Measurements from ENCODE around the gene A4GALT. TPM values are rescaled to one million over a fixed set of nuclear protein-coding genes. Genes with fewer than 3 reads are reported as not detected.

Gene A4GALT
- total RNA-seq, 1 donor from 2014 or later = 16.9 TPM

DNA sequence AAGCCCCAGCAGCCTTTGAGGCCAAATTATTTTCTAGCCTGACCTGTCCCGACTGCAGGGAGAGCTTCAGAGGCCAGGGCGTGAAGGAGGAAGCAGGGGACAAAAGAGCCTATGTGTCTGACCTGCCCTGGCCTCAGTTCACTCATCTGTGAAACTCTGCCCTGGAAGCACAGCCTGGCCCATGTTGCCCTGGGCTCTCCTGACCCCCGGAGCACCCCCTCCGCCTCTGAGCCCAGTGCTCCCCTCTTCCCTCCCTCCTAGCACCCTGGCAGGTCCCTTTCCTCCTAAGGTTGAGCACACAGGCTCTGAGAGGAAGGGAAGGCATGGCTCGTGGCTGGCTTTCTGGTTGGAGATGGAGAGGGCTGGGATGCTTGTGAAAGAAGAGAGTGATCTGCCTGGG, 3.4 kb upstream of the A4GALT start:
- ChIA-PET POLR2A (no interaction called here), CTCF (no interaction called here)

DNA sequence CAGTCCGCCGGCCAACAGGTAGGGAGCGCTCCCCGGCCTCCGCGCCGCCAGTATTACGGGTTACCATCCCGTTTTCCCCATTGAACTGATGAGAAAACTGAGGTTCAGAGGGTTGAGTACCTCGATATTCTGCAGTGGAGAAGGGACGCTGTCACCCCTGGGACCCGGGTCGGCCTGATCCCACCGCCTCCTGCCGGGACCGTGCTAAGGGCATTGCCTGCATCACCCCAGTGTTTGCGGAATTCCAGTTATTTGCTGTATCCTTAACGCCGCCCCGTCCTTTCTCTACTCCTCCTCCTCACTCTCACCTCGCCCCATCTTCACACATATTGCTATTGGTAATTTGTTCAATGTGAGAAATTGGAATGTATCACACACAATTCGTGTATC, 370 bp upstream of the A4GALT start:
- intact Hi-C loops (cut with micrococcal nuclease) = loop anchor here (10.0 kb wide), 1 partner anchor 54 kb away; no protein-coding TSS in a partner anchor
- peaks cover 1% of the 10 kb centered on the region for H3K36me3 Mint-ChIP-seq (ENCODE audit: low read depth)
- POLR2A ChIA-PET = interaction anchor here (0.6 kb wide), 1 partner anchor 64 kb away, joined by 4 read pairs; no protein-coding TSS in a partner anchor
- no peak for DNase-seq
- H3K4me3 Mint-ChIP-seq = peak overlapping the region; percentile 78
- CTCF ChIA-PET = no interaction called here
- no peak for TF ChIP-seq CTCF (IDR thresholded peaks at IDR 0.05)
- peaks cover 45% of the 10 kb centered on the region for H3K4me1 Mint-ChIP-seq
- ATAC-seq (ENCODE audit: low read depth) = no peak
- H3K9me3 Mint-ChIP-seq = no peaks in the 10 kb centered on the region
- H3K27me3 Mint-ChIP-seq = peaks cover 30% of the 10 kb centered on the region
- no peak overlapping the region for H3K27ac Mint-ChIP-seq

More for the DNA sequence above, 3.4 kb upstream of the A4GALT start:
- DNase-seq (no peak), ATAC-seq (ENCODE audit: low read depth) (no peak)
- H3K4me1 Mint-ChIP-seq = peaks cover 25% of the 10 kb centered on the region
- intact Hi-C loops (cut with micrococcal nuclease) = loop anchor here (10.0 kb wide), 1 partner anchor 51 kb away; no protein-coding TSS in a partner anchor
- no peak overlapping the region for H3K4me3 Mint-ChIP-seq
- peaks cover 1% of the 10 kb centered on the region for H3K36me3 Mint-ChIP-seq (ENCODE audit: low read depth)
- no peak for TF ChIP-seq CTCF (IDR thresholded peaks at IDR 0.05)
- no peaks in the 10 kb centered on the region for H3K9me3 Mint-ChIP-seq
- no peak overlapping the region for H3K27ac Mint-ChIP-seq
- peaks cover 30% of the 10 kb centered on the region for H3K27me3 Mint-ChIP-seq

DNA sequence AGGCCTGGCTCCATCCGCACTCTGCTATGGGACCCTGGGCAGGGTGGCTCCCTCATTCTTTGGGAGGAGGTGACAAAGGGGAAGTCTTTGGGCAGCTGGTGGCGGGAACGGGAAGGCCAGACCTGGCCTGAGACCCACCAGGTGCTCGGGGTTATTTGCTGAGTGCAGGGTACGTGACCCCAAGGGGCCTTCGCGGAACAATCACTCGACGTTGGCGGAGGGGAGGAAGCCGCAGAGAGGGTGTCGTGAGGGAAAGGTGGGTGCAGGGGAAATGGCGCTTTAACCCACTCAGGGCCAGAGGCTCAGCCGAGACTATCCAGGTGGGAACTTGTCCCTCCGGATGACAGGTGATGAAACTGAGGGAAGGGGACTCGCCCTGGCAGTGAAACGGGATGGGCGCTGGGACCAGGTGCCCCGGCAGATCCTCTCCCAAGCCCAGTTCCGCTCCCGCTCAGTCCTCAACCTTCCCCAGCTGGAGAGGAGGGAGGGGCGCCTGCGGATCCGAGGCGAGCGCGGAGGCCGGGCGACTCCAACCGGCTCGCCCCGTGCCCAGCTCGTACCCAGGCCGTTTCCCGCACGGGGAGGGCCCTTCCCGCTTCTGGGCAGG, 911 bp downstream of the A4GALT start:
- POLR2A ChIA-PET = interaction anchor here (0.6 to 1.7 kb wide), 3 partner anchors 8 to 104 kb away, joined by 3 to 4 read pairs (median 3); no protein-coding TSS in a partner anchor
- CTCF ChIA-PET = no interaction called here
- intact Hi-C loops (cut with micrococcal nuclease) = loop anchor here (2.0 to 10.0 kb wide), 2 partner anchors 55 kb away; no protein-coding TSS in a partner anchor
- peaks cover 49% of the 10 kb centered on the region for H3K4me1 Mint-ChIP-seq
- H3K9me3 Mint-ChIP-seq = no peaks in the 10 kb centered on the region
- TF ChIP-seq CTCF (IDR thresholded peaks at IDR 0.05) = no peak
- DNase-seq (no peak), ATAC-seq (ENCODE audit: low read depth) (peak; percentile 16)
- peaks cover 1% of the 10 kb centered on the region for H3K36me3 Mint-ChIP-seq (ENCODE audit: low read depth)
- H3K27ac Mint-ChIP-seq = peak overlapping the region; percentile 54
- H3K27me3 Mint-ChIP-seq = peaks cover 28% of the 10 kb centered on the region
- H3K4me3 Mint-ChIP-seq = peak overlapping the region; percentile 80

DNA sequence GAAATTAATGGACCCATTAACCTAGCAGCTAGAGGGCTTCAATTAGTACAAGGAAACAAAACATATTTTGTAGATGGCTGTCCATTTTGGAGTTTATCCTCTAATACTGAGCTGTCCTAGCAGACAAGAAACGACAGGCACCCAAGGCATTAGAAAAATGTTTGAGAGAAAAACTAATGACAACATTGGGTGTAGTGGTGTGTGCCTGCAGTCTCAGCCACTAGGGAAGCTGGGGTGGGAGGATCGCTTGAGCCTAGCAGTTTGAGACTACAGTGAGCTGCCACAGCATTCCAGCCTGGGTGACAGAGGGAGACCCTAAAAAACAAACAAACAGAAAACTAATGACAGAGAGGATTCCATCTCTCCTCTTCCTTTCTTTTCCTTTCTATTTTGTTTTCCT, 1.5 kb downstream of the A4GALT start:
- POLR2A ChIA-PET = interaction anchor here (0.6 to 1.7 kb wide), 3 partner anchors 57 to 104 kb away, joined by 3 to 4 read pairs (median 3); no protein-coding TSS in a partner anchor
- DNase-seq (no peak), ATAC-seq (ENCODE audit: low read depth) (no peak)
- no peaks in the 10 kb centered on the region for H3K9me3 Mint-ChIP-seq
- peaks cover 49% of the 10 kb centered on the region for H3K4me1 Mint-ChIP-seq
- peaks cover 1% of the 10 kb centered on the region for H3K36me3 Mint-ChIP-seq (ENCODE audit: low read depth)
- peak overlapping the region; percentile 80 for H3K4me3 Mint-ChIP-seq
- CTCF ChIA-PET = no interaction called here
- TF ChIP-seq CTCF (IDR thresholded peaks at IDR 0.05) = no peak
- peaks cover 28% of the 10 kb centered on the region for H3K27me3 Mint-ChIP-seq
- H3K27ac Mint-ChIP-seq = peak overlapping the region; percentile 54
- intact Hi-C loops (cut with micrococcal nuclease) = loop anchor here (2.0 kb wide), 1 partner anchor 54 kb away; no protein-coding TSS in a partner anchor

DNA sequence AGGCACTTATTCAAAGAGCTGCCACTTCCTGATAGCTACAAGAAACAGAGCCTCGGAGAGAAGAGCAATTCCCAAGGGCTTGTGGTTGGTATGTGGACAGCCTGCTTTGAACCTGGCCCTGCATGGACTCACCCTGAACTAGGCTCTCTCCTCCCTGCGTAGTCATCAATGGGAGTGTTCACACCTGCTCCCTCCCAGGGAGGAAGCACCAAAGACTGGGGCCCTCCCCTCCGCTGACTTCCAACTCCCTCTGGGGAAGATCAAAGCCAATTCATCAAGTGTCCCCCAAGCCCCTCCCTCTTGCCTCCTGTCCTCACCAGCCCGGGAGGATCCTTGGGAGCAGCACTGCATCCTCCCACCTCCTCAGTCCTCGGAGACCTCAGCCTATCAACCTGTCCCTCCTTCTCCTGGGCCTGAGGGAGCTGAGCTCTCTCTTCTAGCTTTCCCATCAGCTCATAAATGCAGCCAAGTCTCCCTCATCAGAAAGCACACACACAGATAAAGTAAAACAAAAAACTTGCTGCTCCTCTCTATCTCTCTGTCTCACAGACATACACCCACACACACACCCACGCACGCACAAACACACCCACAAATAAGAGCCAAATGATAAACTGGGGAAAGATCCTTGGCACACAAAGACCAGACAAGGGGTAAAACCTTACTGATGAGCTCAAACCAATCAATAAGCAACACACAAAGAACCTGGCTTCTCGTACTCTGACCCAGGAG, 3.3 kb downstream of the A4GALT start:
- peak; percentile 19 for ATAC-seq (ENCODE audit: low read depth)
- intact Hi-C loops (cut with micrococcal nuclease) = no loop called here
- TF ChIP-seq CTCF (IDR thresholded peaks at IDR 0.05) = no peak
- ChIA-PET POLR2A (interaction anchor here (0.6 to 1.2 kb wide), 2 partner anchors 52 to 62 kb away, joined by 3 read pairs; no protein-coding TSS in a partner anchor), CTCF (no interaction called here)
- Mint-ChIP-seq H3K9me3 (no peaks in the 10 kb centered on the region), H3K4me1 (peaks cover 50% of the 10 kb centered on the region), H3K27ac (peak overlapping the region; percentile 31), H3K36me3 (ENCODE audit: low read depth) (peaks cover 1% of the 10 kb centered on the region), H3K27me3 (peaks cover 20% of the 10 kb centered on the region), H3K4me3 (peak overlapping the region; percentile 35)
- DNase-seq = no peak

Data from activated B cell treated with CpG ODN at 0.5 μM for 24 hours (primary cell).